Endothelial cell of umbilical vein (primary cell): ENCODE results near the gene SH2D6. TPM values are rescaled to one million over a fixed set of nuclear protein-coding genes. Genes with fewer than 3 reads are reported as not detected.

Experiments used
- BruUV-seq: library from RNA; stranded (reverse); fragments of 400-500 nt; replicated peaks from 2 replicates; lab custom pipeline; 2021; lab: Mats Ljungman, UMichigan
- CTCF ChIA-PET: fragments of 300-600, 350-600 bp; sonication (Branson Sonifier 250); formaldehyde crosslinking; loops from one replicate; lab custom pipeline; 2021; ENCODE audit warnings: antibody characterized with exemption, inconsistent platforms; lab: Charles Lee
- POLR2A ChIA-PET: fragments of 300-600, 350-600 bp; sonication (Branson Sonifier 250); formaldehyde crosslinking; loops from one replicate; lab custom pipeline; 2021; ENCODE audit warnings: antibody characterized with exemption, inconsistent platforms; lab: Charles Lee
- DNase-seq: peaks from one replicate; pipeline ENCODE4 v3.0.0-alpha.2; 2011; ENCODE audit warnings: low read depth, low spot score
- FAIRE-seq: peaks from 2 replicates; lab custom pipeline; 2011; peaks lifted over from hg19 to GRCh38; lab: Jason Lieb, UNC
- H2AFZ ChIP-seq: 2 replicates; pipeline ENCODE4 v1.6.0; 2012; ENCODE audit warnings: low read depth, low read length, control low read depth, inconsistent platforms
- H3K27ac ChIP-seq: 2 replicates; pipeline ENCODE4 v1.5.1; 2011; ENCODE audit warnings: low read depth, mild to moderate bottlenecking, control low read depth, low read length, moderate library complexity; ENCODE audit not compliant: insufficient read depth
- H3K27me3 ChIP-seq, 2 experiments: 2 replicates each; pipeline versions ENCODE4 v1.6.0 to v1.6.1; 2011; ENCODE audit warnings: low read length in 2 of 2, mixed read lengths in 1 of 2; ENCODE audit not compliant: control insufficient read depth in 2 of 2, insufficient read depth in 2 of 2
- H3K36me3 ChIP-seq, 2 experiments: 2 replicates in 1 of 2; 3 replicates in 1 of 2; pipeline ENCODE4 v1.5.1; 2011; ENCODE audit warnings: low read length in 2 of 2, mild to moderate bottlenecking in 1 of 2, moderate library complexity in 1 of 2; ENCODE audit not compliant: control insufficient read depth in 2 of 2, insufficient read depth in 2 of 2; ENCODE audit errors: extremely low read depth in 1 of 2
- H3K4me1 ChIP-seq: 3 replicates; pipeline ENCODE4 v1.5.1; 2011; ENCODE audit warnings: mild to moderate bottlenecking, low read length; ENCODE audit not compliant: control insufficient read depth, insufficient read depth; ENCODE audit errors: extremely low read depth
- H3K4me2 ChIP-seq: 2 replicates; pipeline ENCODE4 v1.6.1; 2011; ENCODE audit warnings: low read length, control low read depth, mixed read lengths; ENCODE audit not compliant: insufficient read depth
- H3K4me3 ChIP-seq, 3 experiments: fragments of 200-600 bp in 1 of 3; sonication (generic), shearing (Covaris generic) in 1 of 3; replicated peaks in 1 of 3; 2 replicates each; pipeline ENCODE4 v1.5.1; 2011 to 2016; ENCODE audit warnings: control low read depth in 3 of 3, low read length in 3 of 3, mild to moderate bottlenecking in 2 of 3, inconsistent platforms in 1 of 3, low read depth in 1 of 3, moderate library complexity in 1 of 3; ENCODE audit not compliant: insufficient read depth in 1 of 3
- H3K79me2 ChIP-seq: 2 replicates; pipeline ENCODE4 v1.6.0; 2012; ENCODE audit warnings: low read length, inconsistent platforms; ENCODE audit not compliant: control insufficient read depth, insufficient read depth
- H3K9ac ChIP-seq: replicated peaks from 2 replicates; pipeline ENCODE3; 2011; ENCODE audit warnings: low read length, control low read depth; ENCODE audit not compliant: insufficient read depth; ENCODE audit errors: extremely low read depth
- H3K9me1 ChIP-seq: replicated peaks from 3 replicates; pipeline ENCODE4 v1.6.0; 2011; ENCODE audit warnings: mild to moderate bottlenecking, low read length; ENCODE audit not compliant: control insufficient read depth, insufficient read depth; ENCODE audit errors: extremely low read depth
- H3K9me3 ChIP-seq: replicated peaks from 2 replicates; pipeline ENCODE4 v1.5.1; 2012; ENCODE audit warnings: low read length, inconsistent platforms; ENCODE audit not compliant: control insufficient read depth, insufficient read depth
- H4K20me1 ChIP-seq: replicated peaks from 2 replicates; pipeline ENCODE3; 2011; ENCODE audit warnings: mild to moderate bottlenecking, low read length; ENCODE audit not compliant: control insufficient read depth, insufficient read depth; ENCODE audit errors: extremely low read depth
- CTCF ChIP-seq, 2 donors: IDR thresholded peaks; 1 replicate in 1 of 2; 2 replicates in 1 of 2; pipeline ENCODE4 v1.5.1; 2011; ENCODE audit warnings: low read length in 2 of 2, mild to moderate bottlenecking in 2 of 2, moderate library complexity in 2 of 2, control low read depth in 1 of 2, inconsistent platforms in 1 of 2, low read depth in 1 of 2; ENCODE audit not compliant: insufficient read depth in 1 of 2; ENCODE audit errors: extremely low read depth in 1 of 2
- EZH2 ChIP-seq: IDR thresholded peaks from 2 replicates; pipeline ENCODE4 v1.6.1; 2012; ENCODE audit warnings: borderline replicate concordance, low read depth, mild to moderate bottlenecking, moderate library complexity, low read length, inconsistent platforms; ENCODE audit not compliant: severe bottlenecking
- FOS ChIP-seq: IDR thresholded peaks from 2 replicates; pipeline ENCODE4 v1.6.1; 2011; ENCODE audit warnings: mild to moderate bottlenecking, low read length, moderate library complexity, borderline replicate concordance; ENCODE audit not compliant: insufficient read depth
- GATA2 ChIP-seq: IDR thresholded peaks from 2 replicates; pipeline ENCODE4 v1.7.0; 2011; ENCODE audit warnings: low read depth, mild to moderate bottlenecking, moderate library complexity, mixed read lengths, low read length; ENCODE audit not compliant: insufficient read length, insufficient read depth
- JUN ChIP-seq: IDR thresholded peaks from 2 replicates; pipeline ENCODE4 v1.6.1; 2011; ENCODE audit warnings: borderline replicate concordance, low read depth; ENCODE audit not compliant: insufficient read length, insufficient read depth
- MAX ChIP-seq: IDR thresholded peaks from 2 replicates; pipeline ENCODE4 v1.6.1; 2011; ENCODE audit not compliant: insufficient read depth, insufficient read length
- MYC ChIP-seq: IDR thresholded peaks from one replicate; pipeline ENCODE4 v1.6.1; 2011; ENCODE audit warnings: mild to moderate bottlenecking, low read depth, low read length
- POLR2A ChIP-seq: IDR thresholded peaks from 2 replicates; pipeline ENCODE4 v1.6.1; 2012; ENCODE audit warnings: low read depth, mild to moderate bottlenecking, control low read depth, low read length
- POLR2AphosphoS5 ChIP-seq: IDR thresholded peaks from 2 replicates; pipeline ENCODE4 v1.6.1; 2012; ENCODE audit warnings: low read depth, mild to moderate bottlenecking, control low read depth, low read length, moderate library complexity; ENCODE audit not compliant: insufficient read depth
- dilution Hi-C: fragments of 300-500 bp; cut with MboI; formaldehyde crosslinking; loops from one replicate; pipeline ENCODE4 v1.15.0; 2019; ENCODE audit warnings: low sequenced_read_pairs; ENCODE audit not compliant: extremely low pct_ligation_motif_present
- intact Hi-C: fragments of 100-400 bp; cut with micrococcal nuclease; formaldehyde crosslinking; loops from one replicate; pipeline ENCODE4 v1.10.0; 2022
- polyA plus RNA-seq, 4 experiments: library from polyadenylated mRNA; depleted of rRNA in 3 of 4; stranded (reverse) in 3 of 4; unstranded in 1 of 4; fragments of >200 nt; gene quantifications; 2 replicates each; pipeline versions ENCODE4 v1.2.1 to v1.2.3, GENCODE V29; 2011 to 2012; ENCODE audit warnings: missing spikeins in 1 of 4
- total RNA-seq: library from RNA; stranded (reverse); gene quantifications from 2 replicates; pipeline ENCODE4 v1.2.3, GENCODE V29; 2021

SH2D6 gene
- total and polyA plus RNA-seq, 2 donors (not counting 3 experiments of a cell fraction or from before 2014, with no cell fraction given), result 0.53 TPM; not detected in 1

GRCh38 chr2:85427300-85427835, 8.9 kb downstream of the SH2D6 start:
- TF ChIP-seq MYC, result no peak
- TF ChIP-seq CTCF (IDR thresholded peaks at IDR 0.05; ENCODE audit: extremely low read depth in 1 of 2, insufficient read depth in 1 of 2, low read depth in 1 of 2, low read length in 2 of 2), result no peak
- TF ChIP-seq GATA2, result no peak
- TF ChIP-seq FOS, result no peak
- no peak for TF ChIP-seq EZH2
- TF ChIP-seq MAX, result no peak
- TF ChIP-seq JUN, result no peak
- TF ChIP-seq POLR2A, result no peak
- TF ChIP-seq POLR2AphosphoS5, result no peak
- FAIRE-seq, result no peak
- ChIA-PET CTCF (interaction anchor here (1.0 to 4.6 kb wide), 4 partner anchors 8 to 126 kb away, joined by 3 to 19 read pairs (median 10); partner anchors contain the start of gene MAT2A), POLR2A (interaction anchor here (1.2 kb wide), 1 partner anchor 113 kb away, joined by 3 read pairs; no protein-coding TSS in a partner anchor)
- BruUV-seq, result no TSS peak
- H3K27me3 ChIP-seq, result no peaks in the 10 kb centered on the region
- dilution Hi-C loops (no loop called here), intact Hi-C loops (no loop called here)
- H3K4me3 ChIP-seq, result no peak overlapping the region
- H3K36me3 ChIP-seq, result no peaks in the 10 kb centered on the region
- no peak overlapping the region for H3K4me2 ChIP-seq
- no peaks in the 10 kb centered on the region for H3K4me1 ChIP-seq
- no peaks in the 10 kb centered on the region for H3K9me3 ChIP-seq
- H3K9ac ChIP-seq, result no peak overlapping the region
- no peak overlapping the region for H2AFZ ChIP-seq
- H3K9me1 ChIP-seq, result no peaks in the 10 kb centered on the region
- no peak overlapping the region for H3K27ac ChIP-seq
- H3K79me2 ChIP-seq, result no peaks in the 10 kb centered on the region
- no peak for DNase-seq
- H4K20me1 ChIP-seq, result no peaks in the 10 kb centered on the region
